Measurements from ENCODE around the gene CXCR6.

CXCR6 gene

GRCh38 chr3:45981346-45982074 is 38.2 kb downstream of the CXCR6 start:
- no peak for DNase-seq
- Mint-ChIP-seq H3K4me3 (peak overlapping the region; percentile 38 to 56), H3K4me1 (peaks cover 90% of the 10 kb centered on the region), H3K9me3 (peaks cover 0 to 5% of the 10 kb centered on the region in 2 donors), H3K27me3 (no peaks in the 10 kb centered on the region), H3K27ac (no peak overlapping the region)
- ATAC-seq = peak; percentile 62

GRCh38 chr3:45983770-45984169 is 40.5 kb downstream of the CXCR6 start:
- ATAC-seq (no peak), DNase-seq (no peak)
- Mint-ChIP-seq H3K4me1 (peaks cover 90% of the 10 kb centered on the region), H3K27ac (no peak overlapping the region), H3K9me3 (no peaks in the 10 kb centered on the region), H3K27me3 (no peaks in the 10 kb centered on the region), H3K4me3 (no peak overlapping the region)

- DNase-seq (no peak), ATAC-seq (no peak)
- H3K4me3 Mint-ChIP-seq = no peak overlapping the region
- H3K27ac Mint-ChIP-seq = no peak overlapping the region
- H3K27me3 Mint-ChIP-seq = no peaks in the 10 kb centered on the region
- H3K4me1 Mint-ChIP-seq = peaks cover 90% of the 10 kb centered on the region
- no peaks in the 10 kb centered on the region for H3K9me3 Mint-ChIP-seq
These were observed 41.4 kb downstream of the CXCR6 start for GRCh38 chr3:45984331-45985312.

GRCh38 chr3:45985532-45986302 is 42.5 kb downstream of the CXCR6 start:
- no peak for ATAC-seq
- Mint-ChIP-seq H3K4me3 (no peak overlapping the region), H3K9me3 (no peaks in the 10 kb centered on the region), H3K27ac (no peak overlapping the region), H3K27me3 (no peaks in the 10 kb centered on the region), H3K4me1 (peaks cover 90% of the 10 kb centered on the region)
- DNase-seq = no peak

- H3K27ac Mint-ChIP-seq = no peak overlapping the region
- ATAC-seq (no peak), DNase-seq (no peak)
- no peaks in the 10 kb centered on the region for H3K9me3 Mint-ChIP-seq
- H3K4me1 Mint-ChIP-seq = peaks cover 87% of the 10 kb centered on the region
- no peaks in the 10 kb centered on the region for H3K27me3 Mint-ChIP-seq
- no peak overlapping the region for H3K4me3 Mint-ChIP-seq
These were observed 43.2 kb downstream of the CXCR6 start for GRCh38 chr3:45986303-45986982.

GRCh38 chr3:45987368-45988291 is 44.4 kb downstream of the CXCR6 start:
- Mint-ChIP-seq H3K4me1 (peaks cover 93% of the 10 kb centered on the region), H3K9me3 (no peaks in the 10 kb centered on the region), H3K27me3 (no peaks in the 10 kb centered on the region), H3K27ac (no peak overlapping the region), H3K4me3 (no peak overlapping the region)
- DNase-seq (no peak), ATAC-seq (no peak)

GRCh38 chr3:45988362-45988761 is 45.1 kb downstream of the CXCR6 start:
- no peak overlapping the region for H3K27ac Mint-ChIP-seq
- ATAC-seq (no peak), DNase-seq (no peak)
- no peaks in the 10 kb centered on the region for H3K27me3 Mint-ChIP-seq
- H3K9me3 Mint-ChIP-seq = no peaks in the 10 kb centered on the region
- H3K4me1 Mint-ChIP-seq = peaks cover 93% of the 10 kb centered on the region
- H3K4me3 Mint-ChIP-seq = no peak overlapping the region

GRCh38 chr3:45988804-45989203 is 45.5 kb downstream of the CXCR6 start:
- no peak overlapping the region for H3K4me3 Mint-ChIP-seq
- DNase-seq (no peak), ATAC-seq (peak; percentile 49)
- no peaks in the 10 kb centered on the region for H3K9me3 Mint-ChIP-seq
- no peaks in the 10 kb centered on the region for H3K27me3 Mint-ChIP-seq
- no peak overlapping the region for H3K27ac Mint-ChIP-seq
- peaks cover 93% of the 10 kb centered on the region for H3K4me1 Mint-ChIP-seq

- DNase-seq = no peak
- Mint-ChIP-seq H3K27me3 (no peaks in the 10 kb centered on the region), H3K9me3 (no peaks in the 10 kb centered on the region), H3K4me3 (no peak overlapping the region), H3K27ac (no peak overlapping the region), H3K4me1 (peaks cover 87% of the 10 kb centered on the region)
- no peak for ATAC-seq
These were observed 46.9 kb downstream of the CXCR6 start for GRCh38 chr3:45990181-45990580.

GRCh38 chr3:45991341-45991740 is 48.1 kb downstream of the CXCR6 start:
- Mint-ChIP-seq H3K4me3 (peak overlapping the region in 1 of 2 donors; percentile 15), H3K4me1 (peaks cover 83% of the 10 kb centered on the region), H3K27ac (no peak overlapping the region), H3K27me3 (no peaks in the 10 kb centered on the region), H3K9me3 (no peaks in the 10 kb centered on the region)
- no peak for ATAC-seq
- no peak for DNase-seq

- Mint-ChIP-seq H3K4me3 (peak overlapping the region in 1 of 2 donors; percentile 43), H3K27ac (no peak overlapping the region), H3K9me3 (no peaks in the 10 kb centered on the region), H3K4me1 (peaks cover 81% of the 10 kb centered on the region), H3K27me3 (no peaks in the 10 kb centered on the region)
- ATAC-seq (no peak), DNase-seq (no peak)
These were observed 49.0 kb downstream of the CXCR6 start for GRCh38 chr3:45992133-45992729.

GRCh38 chr3:45992821-45993221 is 49.6 kb downstream of the CXCR6 start:
- no peaks in the 10 kb centered on the region for H3K27me3 Mint-ChIP-seq

GRCh38 chr3:45993421-45994027 is 50.3 kb downstream of the CXCR6 start:
- H3K4me3 Mint-ChIP-seq = peak overlapping the region in 1 of 2 donors; percentile 7
- DNase-seq (peak in 1 of 2 donors; percentile 36), ATAC-seq (peak; percentile 44)
- H3K9me3 Mint-ChIP-seq = no peaks in the 10 kb centered on the region
- H3K4me1 Mint-ChIP-seq = peaks cover 68% of the 10 kb centered on the region
- no peak overlapping the region for H3K27ac Mint-ChIP-seq
- peaks cover 7% of the 10 kb centered on the region for H3K27me3 Mint-ChIP-seq

More at GRCh38 chr3:45992821-45993221, 49.6 kb downstream of the CXCR6 start:
- Mint-ChIP-seq H3K27ac (no peak overlapping the region), H3K9me3 (no peaks in the 10 kb centered on the region), H3K4me1 (peaks cover 75% of the 10 kb centered on the region), H3K4me3 (peak overlapping the region; percentile 7 to 43)
- ATAC-seq (no peak), DNase-seq (no peak)

All from stimulated activated naive CD8-positive, alpha-beta T cell treated with anti-CD3 and anti-CD28 coated beads, Interleukin-15, amount 100 ng/mL, for 72 hours (primary cell).